ENCODE measurements around the gene STARD10. TPM values are rescaled to one million over a fixed set of nuclear protein-coding genes. Genes with fewer than 3 reads are reported as not detected.

STARD10 gene
- total RNA-seq, 1 experiment from 2014 or later: 58.4 TPM

GRCh38 chr11:72707032-72707431 lies 86.8 kb downstream of the STARD10 start:
- H3K27me3 ChIP-seq (ENCODE audit: insufficient read depth, low read length): no peaks in the 10 kb centered on the region
- no peaks in the 10 kb centered on the region for H3K9me3 ChIP-seq (ENCODE audit: control insufficient read depth in 1 of 2, insufficient read depth in 1 of 2, low read depth in 1 of 2, low read length in 2 of 2)
- ATAC-seq: no peak
- peaks cover 0 to 12% of the 10 kb centered on the region in 2 experiments; a peak in 2 of 4 replicates for H3K36me3 ChIP-seq (ENCODE audit: control insufficient read depth in 1 of 2, insufficient read depth in 2 of 2, low read length in 2 of 2)
- no peak overlapping the region for H3K4me2 ChIP-seq (ENCODE audit: low read length)
- no peak overlapping the region for H3K9ac ChIP-seq (ENCODE audit: low read length)
- RAD21 ChIA-PET (ENCODE audit: low non-redundant PET in 1 of 2, low total read pairs in 2 of 2, uncharacterized antibody in 2 of 2, unreplicated experiment in 2 of 2): no interaction called here
- H3K4me3 ChIP-seq (replicated peaks in 1 of 2; ENCODE audit: low read depth in 1 of 2, low read length in 2 of 2): no peak overlapping the region
- CTCF ChIA-PET: no interaction called here
- no peak overlapping the region for H3K27ac ChIP-seq (ENCODE audit: low read depth, low read length)
- POLR2A ChIA-PET: no interaction called here
- no peaks in the 10 kb centered on the region for H4K20me1 ChIP-seq (ENCODE audit: insufficient read depth)
- H3K4me1 ChIP-seq (ENCODE audit: control insufficient read depth in 1 of 2, insufficient read depth in 2 of 2, low read length in 2 of 2): no peaks in the 10 kb centered on the region
- no peak for DNase-seq (ENCODE audit: low read depth, low spot score)
- no peaks in the 10 kb centered on the region for H3K9me2 ChIP-seq (ENCODE audit: insufficient read depth)
- H2AFZ ChIP-seq (ENCODE audit: low read depth, low read length, poor library complexity, severe bottlenecking): no peak overlapping the region
- TF ChIP-seq ATF3 (IDR thresholded peaks at IDR 0.05): no peak
- TF ChIP-seq JUND (IDR thresholded peaks at IDR 0.05): no peak
- TF ChIP-seq CBX3 (IDR thresholded peaks at IDR 0.05; ENCODE audit: low read depth): no peak
- TF ChIP-seq FOSL1 (IDR thresholded peaks at IDR 0.05; ENCODE audit: low read depth): no peak
- no peak for TF ChIP-seq EZH2phosphoT487 (IDR thresholded peaks at IDR 0.05; ENCODE audit: borderline replicate concordance)
- no peak for TF ChIP-seq POLR2A (IDR thresholded peaks at IDR 0.05; ENCODE audit: borderline replicate concordance, extremely low read depth, insufficient read depth, insufficient read length)
- TF ChIP-seq REST (IDR thresholded peaks at IDR 0.05; ENCODE audit: low read depth): no peak
- no peak for TF ChIP-seq SP1 (IDR thresholded peaks at IDR 0.05; ENCODE audit: low read depth)
- intact Hi-C loops (cut with micrococcal nuclease): no loop called here
- no peaks in the 10 kb centered on the region for H3K79me2 ChIP-seq (ENCODE audit: insufficient read depth, low read length)
- BruUV-seq (replicated peaks): no TSS peak

- ATAC-seq (no peak), DNase-seq (ENCODE audit: low read depth, low spot score) (no peak)
- CTCF ChIA-PET: no interaction called here
- Histone ChIP-seq H3K9me3 (ENCODE audit: control insufficient read depth in 1 of 2, insufficient read depth in 1 of 2, low read depth in 1 of 2, low read length in 2 of 2) (no peaks in the 10 kb centered on the region), H3K27ac (ENCODE audit: low read depth, low read length) (no peak overlapping the region), H3K9me2 (ENCODE audit: insufficient read depth) (no peaks in the 10 kb centered on the region), H3K4me2 (ENCODE audit: low read length) (no peak overlapping the region), H3K9ac (ENCODE audit: low read length) (no peak overlapping the region), H3K27me3 (ENCODE audit: insufficient read depth, low read length) (no peaks in the 10 kb centered on the region), H4K20me1 (ENCODE audit: insufficient read depth) (no peaks in the 10 kb centered on the region), H3K79me2 (ENCODE audit: insufficient read depth, low read length) (no peaks in the 10 kb centered on the region), H3K4me1 (ENCODE audit: control insufficient read depth in 1 of 2, insufficient read depth in 2 of 2, low read length in 2 of 2) (no peaks in the 10 kb centered on the region), H3K36me3 (ENCODE audit: control insufficient read depth in 1 of 2, insufficient read depth in 2 of 2, low read length in 2 of 2) (peaks cover 0 to 12% of the 10 kb centered on the region in 2 experiments; a peak in 2 of 4 replicates), H2AFZ (ENCODE audit: low read depth, low read length, poor library complexity, severe bottlenecking) (no peak overlapping the region), H3K4me3 (replicated peaks in 1 of 2; ENCODE audit: low read depth in 1 of 2, low read length in 2 of 2) (no peak overlapping the region)
- POLR2A ChIA-PET: no interaction called here
- intact Hi-C loops (cut with micrococcal nuclease): no loop called here
- no TSS peak for BruUV-seq (replicated peaks)
- RAD21 ChIA-PET (ENCODE audit: low non-redundant PET in 1 of 2, low total read pairs in 2 of 2, uncharacterized antibody in 2 of 2, unreplicated experiment in 2 of 2): no interaction called here
- no peak for TF ChIP-seq SP1 (IDR thresholded peaks at IDR 0.05; ENCODE audit: low read depth)
- TF ChIP-seq EGR1 (IDR thresholded peaks at IDR 0.05; ENCODE audit: low read depth): no peak
- no peak for TF ChIP-seq FOSL1 (IDR thresholded peaks at IDR 0.05; ENCODE audit: low read depth)
Observed at GRCh38 chr11:72706579-72706978, 87.3 kb downstream of the STARD10 start.

Data from HCT116 (cell line).